NT2/D1 (cell line): ENCODE results near the gene SERBP1.

Experiments used
- SUZ12 ChIP-seq: IDR thresholded peaks from 2 replicates; pipeline ENCODE4 v1.6.1; 2011; ENCODE audit not compliant: insufficient read length, insufficient read depth; ENCODE audit errors: extremely low read depth
- YY1 ChIP-seq: IDR thresholded peaks from 2 replicates; pipeline ENCODE4 v1.6.1; 2011; ENCODE audit not compliant: insufficient read length, insufficient read depth

- TF ChIP-seq YY1: no peak
- no peak for TF ChIP-seq SUZ12
These were observed 62.7 kb downstream of the SERBP1 start for GRCh38 chr1:67367370-67368045.
